Keratinocyte (primary cell): ENCODE data around the gene TRIP11. TPM values are rescaled to one million over a fixed set of nuclear protein-coding genes. Genes with fewer than 3 reads are reported as not detected.
A peak's percentile ranks its signal among the peaks of the same experiment; 100 is the strongest.

Experiments
- DNase-seq: peaks from one replicate; pipeline ENCODE4 v3.0.0-alpha.2; 2011; ENCODE audit warnings: low read depth, missing footprints, low spot score
- FAIRE-seq: peaks from 2 replicates; lab custom pipeline; 2011; peaks lifted over from hg19 to GRCh38; lab: Jason Lieb, UNC
- H2AFZ ChIP-seq: 2 replicates; pipeline ENCODE4 v1.6.0; 2012; ENCODE audit warnings: low read length, control low read depth, inconsistent platforms; ENCODE audit not compliant: control insufficient read depth
- H3K27ac ChIP-seq: 2 replicates; pipeline ENCODE4 v1.5.1; 2011; ENCODE audit warnings: low read length; ENCODE audit not compliant: control insufficient read depth, insufficient read depth
- H3K27me3 ChIP-seq: 3 replicates; pipeline ENCODE4 v1.6.0; 2011; ENCODE audit warnings: low read length; ENCODE audit not compliant: control insufficient read depth, insufficient read depth; ENCODE audit errors: extremely low read depth
- H3K36me3 ChIP-seq, 2 experiments: 2 replicates in 1 of 2; 3 replicates in 1 of 2; pipeline ENCODE4 v1.5.1; 2011; ENCODE audit warnings: low read length in 2 of 2, mild to moderate bottlenecking in 1 of 2; ENCODE audit not compliant: control insufficient read depth in 2 of 2, insufficient read depth in 2 of 2; ENCODE audit errors: extremely low read depth in 1 of 2
- H3K4me1 ChIP-seq: 3 replicates; pipeline ENCODE4 v1.5.1; 2011; ENCODE audit warnings: low read length; ENCODE audit not compliant: control insufficient read depth, insufficient read depth; ENCODE audit errors: extremely low read depth
- H3K4me2 ChIP-seq: 3 replicates; pipeline ENCODE4 v1.6.0; 2011; ENCODE audit warnings: low read depth, low read length; ENCODE audit not compliant: control insufficient read depth, insufficient read depth; ENCODE audit errors: extremely low read depth
- H3K4me3 ChIP-seq, 3 experiments: fragments of 200-600 bp in 1 of 3; sonication (generic) in 1 of 3; 2 replicates in 2 of 3; 3 replicates in 1 of 3; pipeline ENCODE4 v1.5.1; 2011 to 2016; ENCODE audit warnings: low read length in 3 of 3, mild to moderate bottlenecking in 3 of 3, control low read depth in 2 of 3, inconsistent platforms in 1 of 3, low read depth in 1 of 3, mixed read lengths in 1 of 3, mixed run types in 1 of 3, moderate library complexity in 1 of 3; ENCODE audit not compliant: control insufficient read depth in 2 of 3, insufficient read depth in 2 of 3; ENCODE audit errors: extremely low read depth in 1 of 3
- H3K79me2 ChIP-seq: 2 replicates; pipeline ENCODE4 v1.6.0; 2012; ENCODE audit warnings: low read length; ENCODE audit not compliant: control insufficient read depth, insufficient read depth
- H3K9ac ChIP-seq: 3 replicates; pipeline ENCODE4 v1.6.0; 2011; ENCODE audit warnings: low read length; ENCODE audit not compliant: control insufficient read depth, insufficient read depth; ENCODE audit errors: extremely low read depth
- H3K9me1 ChIP-seq: 3 replicates; pipeline ENCODE4 v1.6.0; 2011; ENCODE audit warnings: low read length; ENCODE audit not compliant: control insufficient read depth, insufficient read depth; ENCODE audit errors: extremely low read depth
- H3K9me3 ChIP-seq: 2 replicates; pipeline ENCODE4 v1.5.1; 2012; ENCODE audit warnings: low read depth, low read length; ENCODE audit not compliant: control insufficient read depth
- H4K20me1 ChIP-seq: 3 replicates; pipeline ENCODE4 v1.6.0; 2011; ENCODE audit warnings: low read length; ENCODE audit not compliant: control insufficient read depth, insufficient read depth; ENCODE audit errors: extremely low read depth
- CTCF ChIP-seq, 3 experiments: IDR thresholded peaks in 1 of 3; conservative IDR thresholded peaks in 1 of 3; optimal IDR thresholded peaks in 1 of 3; 2 replicates in 2 of 3; 3 replicates in 1 of 3; pipeline versions ENCODE3 to v1.5.1; 2011; ENCODE audit warnings: low read length in 3 of 3, mild to moderate bottlenecking in 3 of 3, moderate library complexity in 2 of 3, control low read depth in 1 of 3, inconsistent platforms in 1 of 3; ENCODE audit not compliant: insufficient read depth in 2 of 3; ENCODE audit errors: extremely low read depth in 1 of 3
- EZH2 ChIP-seq: IDR thresholded peaks from one replicate; pipeline ENCODE4 v1.6.1; 2012; ENCODE audit warnings: inconsistent platforms, mild to moderate bottlenecking, low read length, moderate library complexity
- dilution Hi-C: fragments of 300-500 bp; cut with MboI; formaldehyde crosslinking; loops from one replicate; pipeline ENCODE4 v1.7.0; 2020; ENCODE audit warnings: low sequenced_read_pairs; ENCODE audit not compliant: extremely low pct_ligation_motif_present
- polyA minus RNA-seq, 3 experiments: library from RNA; depleted of rRNA, polyadenylated mRNA; stranded (reverse); fragments of >200 nt; gene quantifications; 1 replicate in 1 of 3; 2 replicates in 1 of 3; 3 replicates in 1 of 3; pipeline ENCODE4 v1.2.3, GENCODE V29; 2011
- polyA plus RNA-seq, 5 experiments: library from polyadenylated mRNA; depleted of rRNA in 3 of 5; stranded (reverse) in 3 of 5; stranded (forward) in 1 of 5; unstranded in 1 of 5; fragments of >200 nt; gene quantifications; 1 replicate in 1 of 5; 2 replicates in 3 of 5; 3 replicates in 1 of 5; pipeline versions ENCODE4 v1.2.1 to v1.2.3, GENCODE V29; 2011 to 2012; ENCODE audit warnings: missing spikeins in 2 of 5, low read depth in 1 of 5, low replicate concordance in 1 of 5

TRIP11 gene
- polyA plus RNA-seq (15.9 to 25.3 TPM (median 20.7 TPM) in 3 replicates), polyA minus RNA-seq (48.1 to 68.1 TPM (median 67.7 TPM) in 3 replicates)
- 57.6 TPM for polyA plus RNA-seq (2011; ENCODE audit: low read depth)
- 5.7 and 16.6 TPM in 2 replicates for polyA plus RNA-seq (2011; cell fraction: cytosol; rRNA removed)
- polyA plus RNA-seq (2011; cell fraction: nucleus; rRNA removed): 21.8 and 24.7 TPM in 2 replicates
- polyA plus RNA-seq (2012; ENCODE audit: low replicate concordance): 15.1 and 20.6 TPM in 2 replicates
- polyA minus RNA-seq (2011; cell fraction: cytosol; rRNA and poly(A)+ RNA removed): 20.0 TPM
- polyA minus RNA-seq (2011; cell fraction: nucleus; rRNA and poly(A)+ RNA removed): 32.7 and 73.4 TPM in 2 replicates

GRCh38 chr14:92039719-92040430 is at the start of gene TRIP11:
TSS of gene TRIP11 (minus strand) at chr14:92040059. CDS start at chr14:92039685, 374 bp downstream.
- H3K4me3 ChIP-seq: peak within 1 kb of the TSS; percentile 74 to 89 (median 85)
- no peaks in the 10 kb centered on the region for H3K27me3 ChIP-seq
- peak; percentile 32 for DNase-seq
- H3K9me1 ChIP-seq: peaks cover 2% of the 10 kb centered on the region
- H4K20me1 ChIP-seq: peaks cover 6% of the 10 kb centered on the region
- dilution Hi-C loops: no loop called here
- peak within 1 kb of the TSS; percentile 96 for H3K4me2 ChIP-seq
- TF ChIP-seq EZH2 (no peak), CTCF (optimal IDR thresholded peaks at IDR 0.05 in 1 of 3, IDR thresholded peaks at IDR 0.05 in 1 of 3, conservative IDR thresholded peaks at IDR 0.05 in 1 of 3; ENCODE audit: extremely low read depth in 1 of 3, insufficient read depth in 2 of 3, low read length in 3 of 3) (no peak)
- peak within 1 kb of the TSS; percentile 100 for H3K9ac ChIP-seq
- H3K79me2 ChIP-seq: peaks cover 48% of the 10 kb centered on the region
- no peak for FAIRE-seq
- peaks cover 10% of the 10 kb centered on the region for H3K4me1 ChIP-seq
- peak within 1 kb of the TSS; percentile 97 for H2AFZ ChIP-seq
- peak within 1 kb of the TSS; percentile 99 for H3K27ac ChIP-seq
- no peaks in the 10 kb centered on the region for H3K36me3 ChIP-seq
- H3K9me3 ChIP-seq: no peaks in the 10 kb centered on the region

GRCh38 chr14:92088494-92088893 is 48.6 kb upstream of the TRIP11 start:
- no peak overlapping the region for H3K9ac ChIP-seq
- peaks cover 0 to 2% of the 10 kb centered on the region in 2 experiments for H3K36me3 ChIP-seq
- no peaks in the 10 kb centered on the region for H3K79me2 ChIP-seq
- no peaks in the 10 kb centered on the region for H3K9me3 ChIP-seq
- no peak overlapping the region for H3K4me3 ChIP-seq
- H3K27me3 ChIP-seq: no peaks in the 10 kb centered on the region
- H3K4me2 ChIP-seq: no peak overlapping the region
- no peak for DNase-seq
- dilution Hi-C loops: no loop called here
- TF ChIP-seq CTCF (optimal IDR thresholded peaks at IDR 0.05 in 1 of 3, IDR thresholded peaks at IDR 0.05 in 1 of 3, conservative IDR thresholded peaks at IDR 0.05 in 1 of 3; ENCODE audit: extremely low read depth in 1 of 3, insufficient read depth in 2 of 3, low read length in 3 of 3) (no peak), EZH2 (no peak)
- FAIRE-seq: no peak
- no peaks in the 10 kb centered on the region for H3K9me1 ChIP-seq
- H3K4me1 ChIP-seq: no peaks in the 10 kb centered on the region
- H4K20me1 ChIP-seq: no peaks in the 10 kb centered on the region
- H3K27ac ChIP-seq: no peak overlapping the region
- H2AFZ ChIP-seq: no peak overlapping the region
